Dermis microvascular lymphatic vessel endothelial cell (primary cell): ENCODE data around the gene CRTC1. TPM values are rescaled to one million over a fixed set of nuclear protein-coding genes. Genes with fewer than 3 reads are reported as not detected.

Experiments used
- DNase-seq, 2 donors: peaks; one replicate each; pipeline versions ENCODE4 v3.0.0 to v3.0.0-alpha.2; 2010; ENCODE audit warnings: low read depth in 2 of 2
- total RNA-seq: library from RNA; depleted of rRNA; stranded (reverse); fragments of >200 nt; gene quantifications from 2 replicates; pipeline ENCODE4 v1.2.1, GENCODE V29; 2014

CRTC1 gene, protein sequence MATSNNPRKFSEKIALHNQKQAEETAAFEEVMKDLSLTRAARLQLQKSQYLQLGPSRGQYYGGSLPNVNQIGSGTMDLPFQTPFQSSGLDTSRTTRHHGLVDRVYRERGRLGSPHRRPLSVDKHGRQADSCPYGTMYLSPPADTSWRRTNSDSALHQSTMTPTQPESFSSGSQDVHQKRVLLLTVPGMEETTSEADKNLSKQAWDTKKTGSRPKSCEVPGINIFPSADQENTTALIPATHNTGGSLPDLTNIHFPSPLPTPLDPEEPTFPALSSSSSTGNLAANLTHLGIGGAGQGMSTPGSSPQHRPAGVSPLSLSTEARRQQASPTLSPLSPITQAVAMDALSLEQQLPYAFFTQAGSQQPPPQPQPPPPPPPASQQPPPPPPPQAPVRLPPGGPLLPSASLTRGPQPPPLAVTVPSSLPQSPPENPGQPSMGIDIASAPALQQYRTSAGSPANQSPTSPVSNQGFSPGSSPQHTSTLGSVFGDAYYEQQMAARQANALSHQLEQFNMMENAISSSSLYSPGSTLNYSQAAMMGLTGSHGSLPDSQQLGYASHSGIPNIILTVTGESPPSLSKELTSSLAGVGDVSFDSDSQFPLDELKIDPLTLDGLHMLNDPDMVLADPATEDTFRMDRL
- 0.64 and 1.1 TPM in 2 replicates for total RNA-seq

DNA sequence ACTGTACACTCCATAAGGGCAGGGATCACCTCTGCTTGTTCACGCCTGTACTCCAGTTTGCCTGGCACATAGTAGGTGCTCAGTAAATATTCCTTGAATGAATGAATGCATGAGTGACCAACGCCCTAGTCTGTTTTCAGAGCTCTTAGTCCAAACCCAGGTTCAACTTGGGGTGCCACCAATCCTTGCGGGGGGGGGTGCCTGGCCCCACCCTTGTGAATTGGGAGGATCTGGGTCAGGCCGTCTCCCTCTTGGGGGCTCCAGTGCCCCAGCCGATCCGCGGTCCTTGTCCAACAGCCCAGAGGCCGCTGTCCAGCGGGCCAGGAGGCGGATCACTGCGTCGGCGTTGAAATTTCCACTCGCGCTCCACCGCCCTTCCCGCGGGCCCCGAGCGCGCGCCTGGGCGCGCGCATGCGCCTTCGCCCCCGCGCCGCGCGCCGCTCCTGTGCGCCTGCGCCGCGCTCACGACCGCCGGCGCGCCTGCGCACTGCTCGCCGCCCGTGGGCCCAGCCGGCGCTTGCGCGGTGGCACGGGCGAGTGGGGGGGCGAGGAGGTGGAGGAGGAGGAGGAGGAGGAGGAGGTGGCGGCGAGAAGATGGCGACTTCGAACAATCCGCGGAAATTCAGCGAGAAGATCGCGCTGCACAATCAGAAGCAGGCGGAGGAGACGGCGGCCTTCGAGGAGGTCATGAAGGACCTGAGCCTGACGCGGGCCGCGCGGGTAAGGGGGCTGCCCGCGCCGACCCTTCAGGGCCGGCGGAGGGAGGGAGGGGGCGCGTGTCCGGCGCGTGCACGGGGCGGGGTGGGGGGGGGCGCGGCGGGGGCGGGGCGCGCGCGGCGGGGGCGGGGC is at the start of gene CRTC1:
TSS of gene CRTC1 (plus strand) at position 572 of the 849 bp plus-strand sequence. CDS start at position 595, 23 bp downstream.
- DNase-seq: peak; percentile 63 to 85

DNA sequence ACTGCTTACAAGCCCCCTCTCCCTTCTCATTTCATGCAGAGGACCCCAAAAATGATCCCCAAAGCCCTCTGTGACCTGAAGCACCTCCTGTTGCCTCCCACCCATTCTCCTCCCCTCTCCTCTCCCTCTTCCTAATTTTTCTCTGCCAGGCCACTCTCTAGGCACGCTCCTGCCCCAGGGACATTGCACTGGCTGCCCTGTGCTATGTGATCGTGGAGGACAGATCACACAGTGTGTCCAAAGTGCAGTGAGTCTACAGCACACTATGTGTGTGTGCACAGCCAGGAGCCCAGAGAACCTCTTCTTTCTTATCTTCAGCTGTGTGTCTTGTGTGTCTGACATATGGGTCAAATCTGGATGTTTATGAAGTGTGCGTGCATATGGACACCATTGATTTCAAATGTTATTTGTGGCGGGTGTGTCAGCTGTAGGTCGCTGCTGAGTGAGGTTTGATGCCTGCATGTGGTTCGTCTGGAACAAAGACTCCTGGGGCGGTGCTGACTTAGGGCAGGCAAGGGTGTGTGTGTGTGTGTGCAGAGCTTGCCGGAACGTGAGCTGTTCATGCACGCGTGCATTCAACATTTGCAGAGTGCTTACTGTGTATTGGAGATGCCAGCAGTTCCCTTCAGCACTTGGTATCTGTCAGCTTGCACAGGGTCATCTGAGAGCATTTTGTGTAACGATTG is 48.7 kb upstream of the CRTC1 start:
- DNase-seq: no peak

DNA sequence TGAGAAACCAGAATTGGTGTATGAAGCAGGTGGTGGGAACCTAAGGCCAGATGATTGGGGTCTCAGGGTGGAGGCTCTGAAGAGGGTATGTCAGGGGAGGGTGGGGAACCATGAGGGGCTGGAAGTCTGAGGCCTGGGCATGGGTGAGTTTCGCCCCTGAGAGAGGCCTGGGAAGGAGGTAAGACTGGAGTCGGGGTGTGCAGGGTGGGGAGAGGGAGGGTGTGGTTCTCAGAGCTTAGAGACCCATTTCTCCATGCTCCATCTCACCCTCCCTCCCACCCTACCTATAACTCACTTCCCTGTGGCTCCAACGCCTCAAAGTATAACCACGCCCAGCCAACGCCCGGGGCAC is 47.7 kb upstream of the CRTC1 start:
- no peak for DNase-seq

DNA sequence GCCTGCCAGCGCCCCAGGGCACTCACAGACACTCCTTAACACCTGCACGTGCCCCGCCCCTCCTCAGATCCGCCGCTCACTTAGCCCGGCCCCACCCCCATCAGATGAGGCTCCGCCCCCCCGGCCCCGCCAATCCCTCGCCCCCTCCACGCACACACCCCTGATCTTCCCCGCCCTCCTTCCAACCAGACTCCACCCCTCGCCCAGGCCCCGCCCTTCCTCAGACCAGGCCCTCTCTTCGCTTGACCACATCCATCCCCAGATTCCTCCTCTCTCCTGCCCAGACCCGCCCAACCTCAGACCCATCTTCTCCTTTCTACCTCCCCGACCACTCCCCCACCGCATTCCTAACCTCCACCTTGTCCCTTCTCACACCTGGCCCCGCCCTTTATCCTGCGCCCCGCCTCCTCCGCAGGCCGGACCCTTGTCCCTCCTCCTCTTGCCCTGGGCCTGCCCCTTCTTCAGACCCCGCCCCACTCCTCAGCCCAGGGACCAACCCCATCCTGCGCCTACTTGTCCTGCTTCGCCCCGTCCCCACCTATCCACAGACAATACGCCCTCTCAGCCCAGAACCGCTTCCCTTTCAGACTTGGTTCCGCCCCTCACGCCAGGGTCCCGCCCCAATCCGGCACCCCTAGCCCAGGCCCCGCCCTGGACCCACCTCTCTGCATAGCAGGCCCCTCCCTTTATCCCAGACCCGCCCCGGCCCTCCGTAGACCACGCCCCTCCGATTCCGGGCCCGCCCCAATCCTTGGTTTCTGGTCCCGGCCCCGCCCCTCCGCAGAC is 47.1 kb upstream of the CRTC1 start:
- peak; percentile 75 to 97 for DNase-seq

DNA sequence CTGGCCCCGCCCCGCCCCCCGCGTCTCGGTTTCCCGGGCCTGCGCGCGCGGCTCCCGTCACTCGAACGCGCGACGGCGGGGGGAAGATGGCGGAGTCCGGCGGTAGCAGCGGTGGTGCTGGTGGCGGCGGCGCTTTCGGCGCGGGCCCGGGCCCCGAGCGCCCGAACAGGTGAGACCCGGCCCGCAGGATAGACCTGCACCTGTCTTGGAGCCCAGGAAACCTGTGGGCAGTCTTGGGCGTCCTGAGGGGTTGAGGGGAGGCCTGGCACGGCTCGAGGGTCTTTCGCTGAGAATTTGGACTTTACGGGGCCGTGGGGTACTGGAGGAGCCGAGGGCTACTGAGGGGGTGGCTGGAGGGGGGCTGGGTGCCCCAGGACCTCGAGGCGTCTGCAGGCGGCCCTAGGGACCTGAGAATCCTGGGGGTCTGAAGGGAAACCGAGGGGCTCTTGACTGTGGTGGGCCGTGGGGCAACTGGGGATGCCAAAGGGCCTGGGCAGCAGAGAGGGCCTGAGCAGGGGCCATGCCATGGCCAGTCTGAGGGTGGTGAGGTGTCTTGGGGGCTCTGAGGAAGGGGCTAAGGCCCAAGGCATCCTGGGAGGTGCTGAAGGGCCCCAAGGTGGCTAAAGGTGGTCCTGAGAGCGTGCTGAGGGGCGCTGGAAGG is 46.4 kb upstream of the CRTC1 start, which contains the start of gene KLHL26:
TSS of gene KLHL26 (plus strand) at position 60 of the 661 bp plus-strand sequence. CDS start at position 87, 27 bp downstream.
- no peak for DNase-seq

DNA sequence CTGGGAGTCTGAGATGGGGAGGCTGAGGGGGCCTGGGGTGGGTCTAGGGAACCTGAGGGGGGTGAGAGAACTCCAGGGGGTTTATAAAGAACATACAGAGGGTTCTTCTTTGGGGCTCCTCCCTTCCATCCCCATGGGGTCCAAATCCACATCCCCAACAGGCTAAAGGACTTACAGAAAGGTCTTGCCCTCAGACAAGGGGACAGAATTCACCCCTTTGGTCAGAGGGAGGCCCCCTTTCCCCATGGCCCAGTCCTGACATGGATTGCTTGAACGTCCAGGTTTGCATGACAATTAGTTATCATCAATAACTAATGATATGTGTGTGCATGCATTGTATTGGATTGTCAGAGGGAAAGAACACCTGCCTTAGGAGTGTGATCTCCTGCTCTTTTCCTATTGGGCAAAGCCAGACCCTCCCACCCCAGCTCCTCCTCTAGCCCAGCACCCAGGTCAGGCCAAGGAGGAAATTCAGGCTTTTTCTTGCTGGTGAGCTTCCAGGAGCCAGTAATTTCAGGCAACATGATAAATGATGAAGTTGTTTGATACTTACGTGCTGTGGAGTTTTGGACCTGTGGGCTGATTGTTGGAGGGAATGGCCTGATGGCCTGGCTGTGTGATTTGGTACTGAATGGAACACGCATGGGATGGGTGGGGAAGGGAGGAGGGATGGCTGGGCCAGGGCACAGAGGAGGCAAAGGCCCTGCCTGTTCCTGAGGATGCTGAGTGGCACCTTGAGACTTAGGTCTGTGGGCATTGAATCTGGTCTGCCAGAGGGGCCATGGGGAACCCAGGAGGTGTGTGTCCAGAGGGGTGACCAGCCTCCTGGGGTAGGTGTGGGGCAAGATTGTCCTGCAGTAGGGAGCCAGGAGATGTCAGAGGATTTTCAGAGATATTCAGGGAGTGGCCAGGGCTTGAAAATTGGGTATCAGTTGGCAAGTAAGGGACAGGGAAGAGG is 45.5 kb upstream of the CRTC1 start:
- DNase-seq: no peak

DNA sequence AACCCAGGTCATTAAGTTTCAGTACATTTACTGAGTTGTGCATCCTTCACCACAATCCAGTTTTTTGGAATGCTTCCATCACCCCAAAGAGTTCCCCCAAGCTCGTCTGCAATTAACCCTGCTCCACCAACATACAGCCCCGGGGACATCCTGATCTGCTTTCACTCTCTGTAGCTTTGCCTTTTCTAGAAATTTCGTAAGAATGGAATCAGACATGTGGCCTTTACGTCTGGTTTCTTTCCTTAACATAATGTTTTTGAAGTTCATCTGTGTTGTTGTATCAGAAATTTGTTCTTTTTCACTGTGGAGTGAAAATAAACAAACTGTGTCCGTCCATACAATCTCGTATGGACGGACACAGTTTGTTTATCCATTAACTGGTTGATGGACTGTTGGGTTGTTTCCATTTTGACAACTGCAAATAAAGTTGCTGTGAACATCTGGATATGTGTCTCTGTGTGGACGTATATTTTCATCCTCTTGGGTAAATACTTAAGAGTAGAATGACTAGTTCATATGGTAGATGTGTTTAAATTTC is 43.7 kb upstream of the CRTC1 start:
- no peak for DNase-seq

DNA sequence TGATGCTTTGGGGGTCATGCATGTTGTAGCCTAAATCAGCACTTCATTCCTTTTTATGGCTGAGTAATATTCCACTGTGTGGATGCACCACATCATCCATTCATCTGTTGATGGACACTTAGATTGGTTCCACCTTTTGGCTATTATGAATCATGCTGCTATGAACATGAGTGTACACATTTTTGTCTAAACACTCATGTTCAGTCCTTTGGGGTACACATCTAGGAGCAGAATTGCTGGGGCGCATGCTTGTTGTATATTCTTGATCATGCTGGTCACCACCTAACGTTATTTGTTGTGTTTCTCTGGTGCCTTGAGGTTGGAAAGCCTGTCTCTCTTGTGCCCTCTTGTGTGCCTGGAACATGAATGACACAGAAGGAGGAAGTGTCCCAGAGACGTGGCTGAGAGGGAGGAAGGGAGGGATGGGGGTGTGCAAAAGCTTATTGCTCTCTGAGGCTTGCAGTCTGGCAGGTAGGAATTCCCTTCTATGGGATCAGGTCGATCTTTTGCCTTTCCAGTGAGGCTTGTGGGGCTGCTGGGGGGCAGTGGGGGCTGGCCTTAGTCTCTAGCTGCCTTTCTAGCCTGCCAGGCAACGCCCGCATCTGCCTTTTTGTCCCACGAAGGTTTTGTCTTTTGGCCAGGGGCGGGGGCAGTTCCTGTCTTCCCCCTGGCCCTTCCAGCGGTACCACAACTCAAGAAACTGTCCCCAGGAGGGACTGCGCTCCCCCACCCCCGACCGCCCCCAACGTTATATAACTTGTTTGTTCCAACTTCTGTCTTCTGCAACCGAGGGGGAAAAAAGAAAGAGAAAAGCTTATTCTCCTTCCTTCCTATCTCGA is 39.1 kb upstream of the CRTC1 start:
- DNase-seq: no peak

DNA sequence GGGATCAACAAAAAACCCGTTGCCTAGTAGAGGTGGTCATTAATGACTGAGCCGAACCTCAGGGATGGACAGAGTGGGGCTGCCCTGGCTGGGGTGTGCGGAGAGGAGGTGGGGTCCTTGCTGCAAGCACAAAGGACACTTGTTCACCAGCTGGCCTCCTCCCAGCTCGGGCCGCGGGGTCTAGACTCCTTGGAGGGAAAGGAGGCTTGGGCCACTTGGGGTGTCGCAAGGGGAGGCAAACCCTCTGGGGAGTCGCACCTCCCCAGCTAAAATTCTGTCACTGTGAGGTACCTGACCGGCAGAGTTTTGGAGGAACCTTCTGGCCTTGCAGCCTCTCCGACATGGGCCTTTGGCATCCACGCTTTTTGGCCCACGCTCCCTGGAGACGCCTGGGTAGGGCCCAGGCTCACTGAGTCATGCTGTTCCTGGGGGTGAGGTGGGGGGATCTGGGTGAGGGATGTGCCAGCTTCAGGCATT is 38.4 kb upstream of the CRTC1 start:
- no peak for DNase-seq

DNA sequence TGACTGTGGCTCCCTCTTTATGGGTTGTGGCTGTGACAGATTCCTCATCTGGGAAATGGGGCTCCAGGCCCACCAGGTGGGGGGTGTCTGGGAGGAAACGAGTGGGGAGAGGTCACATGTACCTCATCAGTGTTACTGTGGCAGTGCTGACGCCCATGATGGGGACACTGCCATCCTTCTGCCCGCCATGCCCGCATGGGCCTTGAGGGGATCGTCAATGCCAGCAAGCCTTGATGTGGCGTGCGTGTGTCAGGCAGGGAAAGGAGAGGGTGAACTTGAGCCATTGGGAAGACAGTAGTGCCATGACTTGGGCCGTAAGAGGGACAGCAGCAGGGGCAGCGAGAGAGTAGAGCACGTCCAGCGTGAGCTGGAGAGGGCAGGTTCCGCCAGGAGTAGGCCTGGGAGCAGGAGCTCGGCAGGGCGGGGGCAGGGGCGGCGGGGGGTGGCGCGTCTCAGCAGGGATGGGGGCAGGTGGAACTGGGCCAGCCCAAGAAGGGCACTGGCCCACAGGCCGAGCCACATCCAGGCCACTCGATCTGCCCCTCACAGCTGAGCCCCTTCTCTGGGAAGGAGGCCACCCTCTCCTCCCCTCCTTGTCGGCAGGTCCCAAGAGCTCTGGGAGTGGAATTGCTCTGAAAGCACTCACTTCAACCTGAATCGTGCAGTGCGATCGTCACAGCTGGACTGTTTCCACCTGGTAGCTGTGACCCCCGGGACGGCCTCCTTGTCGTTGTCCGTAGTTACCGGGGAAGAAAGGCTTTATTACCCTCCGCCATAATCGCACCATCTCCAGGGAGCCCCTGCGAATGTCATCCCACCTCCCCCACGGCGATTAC is 36.7 kb upstream of the CRTC1 start:
- no peak for DNase-seq

DNA sequence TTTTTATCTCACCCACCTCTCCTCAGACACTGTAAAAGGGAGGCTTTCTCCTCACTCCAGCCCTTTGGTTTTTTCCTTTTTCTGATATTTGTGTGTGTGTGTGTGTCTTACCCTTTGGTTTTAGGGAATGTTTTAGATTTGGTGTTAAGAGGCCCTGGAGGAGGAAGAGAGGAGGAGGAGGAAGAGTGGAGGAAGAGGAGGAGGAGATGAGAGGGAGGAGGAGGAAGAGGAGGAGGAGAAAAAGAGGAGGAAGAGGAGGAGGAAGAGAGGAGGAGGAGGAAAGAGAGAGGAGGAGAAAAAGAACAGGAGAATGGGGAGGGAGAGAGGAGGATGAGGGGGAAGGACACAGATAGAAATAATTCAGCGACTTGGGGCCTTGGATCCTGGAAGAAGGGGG is 36.1 kb upstream of the CRTC1 start:
- no peak for DNase-seq

DNA sequence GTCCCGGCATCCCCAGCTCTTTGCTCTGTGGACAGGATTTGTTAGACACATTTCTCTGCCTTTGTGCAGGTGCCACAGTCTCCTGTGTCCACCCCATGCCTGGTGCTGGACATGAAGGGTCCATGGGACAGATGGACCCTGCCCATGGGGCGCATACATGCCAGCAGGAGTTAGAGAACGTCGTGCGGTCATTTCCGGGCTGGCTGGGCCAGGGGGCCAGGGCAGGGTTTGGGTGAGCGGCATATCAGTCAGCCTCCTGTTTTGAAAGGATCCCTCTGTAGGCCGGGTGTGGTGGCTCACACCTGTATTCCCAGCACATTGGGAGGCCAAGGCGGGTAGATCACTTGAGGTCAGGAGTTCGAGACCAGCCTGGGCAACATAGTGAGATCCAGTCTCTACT is 35.7 kb upstream of the CRTC1 start:
- DNase-seq: no peak

DNA sequence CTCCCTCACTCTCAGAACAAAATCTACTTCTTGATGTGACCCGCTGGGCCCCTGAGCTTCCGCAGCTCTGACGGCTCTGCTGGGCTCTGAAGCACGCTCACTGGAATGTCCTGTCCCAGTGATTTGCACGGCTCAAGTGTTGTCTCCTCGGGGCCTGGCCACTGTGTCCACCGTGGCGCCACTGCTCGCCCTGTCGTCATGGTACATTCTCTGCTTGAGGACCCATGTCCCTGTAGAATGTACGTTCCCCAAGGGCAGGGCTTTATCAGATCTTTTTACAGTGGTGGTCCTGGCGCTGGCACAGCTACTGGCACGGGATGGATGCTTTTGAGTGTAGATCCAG is 34.5 kb upstream of the CRTC1 start:
- DNase-seq: no peak

DNA sequence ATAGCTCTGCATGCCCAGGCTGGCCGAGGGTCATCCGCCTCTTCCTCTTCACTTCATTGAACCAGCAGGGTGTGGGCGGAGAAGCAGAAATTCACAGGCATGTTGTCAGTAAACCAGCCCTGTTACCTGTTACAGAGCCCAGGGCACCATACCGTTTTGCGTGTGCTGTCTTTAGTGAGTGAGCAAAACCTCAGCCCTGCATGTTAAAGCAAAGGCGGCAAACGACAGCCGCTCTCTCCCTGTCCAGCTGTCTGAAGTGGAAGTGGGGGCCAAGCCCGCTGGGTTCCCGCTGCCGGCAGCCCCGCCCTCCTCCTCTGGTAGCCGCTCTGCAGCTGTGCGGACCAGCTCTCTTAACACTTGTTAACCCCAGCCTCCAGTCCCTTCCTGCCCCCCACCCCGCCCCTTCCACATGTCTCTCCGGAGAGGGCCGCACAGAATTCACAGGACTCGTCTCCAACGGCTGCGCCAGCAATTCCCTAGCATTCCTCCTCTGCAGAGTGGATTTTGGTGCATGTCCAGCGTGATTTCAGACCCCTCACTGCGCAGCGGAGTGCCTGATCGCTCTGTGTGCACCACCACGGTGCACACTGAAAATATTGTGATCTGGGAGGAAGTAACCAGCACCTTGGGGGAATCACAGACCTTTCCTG is 34.0 kb upstream of the CRTC1 start:
- peak in 1 of 2 donors; percentile 55 for DNase-seq

DNA sequence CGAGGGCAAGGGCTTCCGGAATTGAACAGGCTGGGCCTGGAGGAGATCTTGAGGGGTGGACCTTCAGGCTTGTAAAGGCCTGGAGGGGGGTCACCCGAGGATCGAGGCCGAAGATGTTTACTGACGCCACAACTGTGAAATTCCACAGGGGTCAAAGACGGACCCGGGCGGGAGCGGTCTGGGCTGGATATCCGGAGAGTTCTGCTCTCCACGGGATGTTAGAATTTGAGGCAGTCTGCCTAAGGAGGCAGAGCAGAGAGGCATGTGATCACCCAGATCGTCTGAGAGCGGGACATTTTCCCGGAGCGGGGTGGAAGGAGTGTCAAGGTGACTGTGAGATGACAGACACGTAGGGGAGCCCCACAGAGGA is 33.5 kb upstream of the CRTC1 start:
- peak in 1 of 2 donors; percentile 54 for DNase-seq

DNA sequence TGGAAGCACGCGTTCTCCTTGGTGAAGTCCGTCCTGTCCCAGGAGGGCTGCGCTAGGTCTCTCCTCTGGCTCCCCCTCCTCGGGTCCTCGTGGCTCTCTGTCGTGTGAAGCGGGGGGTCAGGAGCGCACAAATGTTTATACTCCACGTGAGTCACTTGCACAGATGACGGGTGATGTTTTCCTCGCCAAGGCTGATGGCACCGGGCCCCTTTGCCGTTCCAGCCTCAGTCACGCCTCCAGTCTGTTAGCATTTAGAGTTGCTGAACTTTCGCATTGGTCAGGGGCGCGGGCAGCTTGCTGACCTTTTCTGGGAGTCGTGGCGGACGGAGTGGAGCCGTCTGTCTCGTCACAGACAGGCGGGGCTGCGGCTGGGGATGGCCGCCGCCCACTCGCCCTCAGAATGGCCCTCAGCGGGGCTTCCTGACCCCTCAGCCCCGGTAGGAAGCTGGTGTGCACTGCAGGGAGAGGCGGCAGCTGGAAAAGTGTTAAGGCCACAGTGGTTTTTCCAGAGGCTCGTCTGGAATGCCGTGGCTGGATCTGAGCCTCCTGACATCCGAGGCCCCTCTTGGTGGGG is 32.9 kb upstream of the CRTC1 start:
- DNase-seq: peak; percentile 60 to 84
